Measurements from ENCODE around the gene PLK3.
"Not testable (repeated sequence)": the region's sequence is repeated elsewhere in the genome, so short reads cannot be mapped to it uniquely, and the experiment has no call there.

PLK3 gene

DNA sequence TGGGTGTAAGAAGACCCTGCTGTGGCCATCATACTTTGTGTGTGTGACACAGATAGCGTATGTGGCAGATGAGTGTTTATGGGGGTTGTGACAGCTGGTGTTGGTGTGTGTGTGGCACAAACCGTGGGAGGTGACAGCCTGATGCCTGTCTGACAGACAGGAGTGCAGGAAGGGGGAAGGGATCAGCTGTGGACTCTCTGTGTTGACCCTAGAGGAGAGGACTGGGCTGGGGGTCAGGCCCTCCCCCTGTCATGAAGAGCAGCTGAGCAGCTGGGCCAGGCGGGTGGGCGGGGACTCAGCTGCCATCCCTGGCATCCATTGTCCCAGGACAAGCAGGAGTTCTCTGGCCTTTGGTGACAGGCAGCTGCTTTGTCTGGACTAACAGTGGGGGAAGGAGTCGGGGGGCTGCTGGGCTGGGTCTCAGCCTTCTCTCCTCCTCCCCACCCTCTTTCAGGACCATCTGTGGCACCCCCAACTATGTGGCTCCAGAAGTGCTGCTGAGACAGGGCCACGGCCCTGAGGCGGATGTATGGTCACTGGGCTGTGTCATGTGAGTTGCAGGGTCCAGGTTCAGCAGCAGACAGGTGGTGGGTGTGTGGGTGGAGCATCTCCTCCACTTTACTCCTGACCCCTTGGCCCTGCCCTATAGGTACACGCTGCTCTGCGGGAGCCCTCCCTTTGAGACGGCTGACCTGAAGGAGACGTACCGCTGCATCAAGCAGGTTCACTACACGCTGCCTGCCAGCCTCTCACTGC is 2.3 kb downstream of the PLK3 start:
- no peak for ATAC-seq
- Mint-ChIP-seq H3K36me3 (peaks cover 47% of the 10 kb centered on the region), H3K4me1 (peaks cover 40% of the 10 kb centered on the region), H3K27ac (peak overlapping the region; percentile 95), H3K4me3 (peak overlapping the region; percentile 91), H3K9me3 (no peaks in the 10 kb centered on the region), H3K27me3 (no peaks in the 10 kb centered on the region)

DNA sequence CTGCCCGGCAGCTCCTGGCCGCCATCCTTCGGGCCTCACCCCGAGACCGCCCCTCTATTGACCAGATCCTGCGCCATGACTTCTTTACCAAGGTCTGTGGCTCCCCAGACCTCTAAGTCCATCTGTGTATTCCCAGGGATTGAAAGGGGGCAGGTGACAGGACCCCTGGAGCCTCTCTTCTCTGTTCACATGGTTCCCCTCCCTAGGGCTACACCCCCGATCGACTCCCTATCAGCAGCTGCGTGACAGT is 2.8 kb downstream of the PLK3 start:
- H3K36me3 Mint-ChIP-seq: peaks cover 47% of the 10 kb centered on the region
- H3K4me1 Mint-ChIP-seq: peaks cover 45% of the 10 kb centered on the region

DNA sequence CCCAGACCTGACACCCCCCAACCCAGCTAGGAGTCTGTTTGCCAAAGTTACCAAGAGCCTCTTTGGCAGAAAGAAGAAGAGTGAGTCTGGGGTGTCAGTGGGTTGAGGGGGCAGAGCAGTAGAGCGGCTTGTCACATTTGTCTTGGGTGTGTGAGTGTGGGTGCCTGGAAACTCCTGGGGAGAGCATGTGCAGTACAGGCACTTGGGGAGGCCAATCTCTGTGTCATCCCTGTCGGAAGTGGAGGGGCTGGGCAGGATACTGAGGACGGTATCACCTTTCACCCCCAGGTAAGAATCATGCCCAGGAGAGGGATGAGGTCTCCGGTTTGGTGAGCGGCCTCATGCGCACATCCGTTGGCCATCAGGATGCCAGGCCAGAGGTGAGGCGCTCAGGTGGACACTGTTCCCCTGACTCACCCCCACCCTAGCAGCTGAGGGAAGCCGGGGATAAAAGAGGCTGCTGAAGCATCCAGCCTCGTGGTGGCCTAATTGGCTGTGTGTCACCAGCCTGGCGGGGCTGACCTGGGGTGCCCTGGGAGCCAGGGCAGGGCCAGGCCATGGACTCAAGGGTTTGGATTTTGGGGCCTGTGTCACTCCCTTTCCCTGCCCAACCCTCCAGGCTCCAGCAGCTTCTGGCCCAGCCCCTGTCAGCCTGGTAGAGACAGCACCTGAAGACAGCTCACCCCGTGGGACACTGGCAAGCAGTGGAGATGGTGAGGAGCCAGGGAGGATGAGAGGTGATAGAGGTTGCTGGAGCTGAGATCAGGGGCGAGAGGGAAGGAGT is 3.3 kb downstream of the PLK3 start:
- Mint-ChIP-seq H3K27ac (peak overlapping the region; percentile 95), H3K9me3 (no peaks in the 10 kb centered on the region), H3K4me3 (peak overlapping the region; percentile 53), H3K4me1 (peaks cover 50% of the 10 kb centered on the region), H3K36me3 (peaks cover 47% of the 10 kb centered on the region), H3K27me3 (no peaks in the 10 kb centered on the region)
- ATAC-seq: no peak

More for the DNA sequence above, 2.8 kb downstream of the PLK3 start:
- Mint-ChIP-seq H3K27ac (peak overlapping the region; percentile 95), H3K4me3 (peak overlapping the region; percentile 53), H3K9me3 (no peaks in the 10 kb centered on the region), H3K27me3 (no peaks in the 10 kb centered on the region)
- no peak for ATAC-seq

DNA sequence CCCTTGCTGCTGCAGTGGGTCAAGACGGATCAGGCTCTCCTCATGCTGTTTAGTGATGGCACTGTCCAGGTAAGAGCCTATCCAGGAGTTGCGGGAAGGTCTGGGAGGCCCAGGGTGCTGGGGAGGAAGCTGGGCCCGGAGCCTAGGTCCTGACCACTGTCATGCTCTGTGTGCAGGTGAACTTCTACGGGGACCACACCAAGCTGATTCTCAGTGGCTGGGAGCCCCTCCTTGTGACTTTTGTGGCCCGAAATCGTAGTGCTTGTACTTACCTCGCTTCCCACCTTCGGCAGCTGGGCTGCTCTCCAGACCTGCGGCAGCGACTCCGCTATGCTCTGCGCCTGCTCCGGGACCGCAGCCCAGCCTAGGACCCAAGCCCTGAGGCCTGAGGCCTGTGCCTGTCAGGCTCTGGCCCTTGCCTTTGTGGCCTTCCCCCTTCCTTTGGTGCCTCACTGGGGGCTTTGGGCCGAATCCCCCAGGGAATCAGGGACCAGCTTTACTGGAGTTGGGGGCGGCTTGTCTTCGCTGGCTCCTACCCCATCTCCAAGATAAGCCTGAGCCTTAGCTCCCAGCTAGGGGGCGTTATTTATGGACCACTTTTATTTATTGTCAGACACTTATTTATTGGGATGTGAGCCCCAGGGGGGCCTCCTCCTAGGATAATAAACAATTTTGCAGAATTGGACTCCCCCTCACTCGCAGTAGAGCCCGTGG is 5.3 kb downstream of the PLK3 start:
- H3K27ac Mint-ChIP-seq: peak overlapping the region; percentile 95
- H3K27me3 Mint-ChIP-seq: no peaks in the 10 kb centered on the region
- H3K4me1 Mint-ChIP-seq: peaks cover 70% of the 10 kb centered on the region
- ATAC-seq: no peak
- no peak overlapping the region for H3K4me3 Mint-ChIP-seq
- no peaks in the 10 kb centered on the region for H3K9me3 Mint-ChIP-seq
- H3K36me3 Mint-ChIP-seq: peaks cover 47% of the 10 kb centered on the region

DNA sequence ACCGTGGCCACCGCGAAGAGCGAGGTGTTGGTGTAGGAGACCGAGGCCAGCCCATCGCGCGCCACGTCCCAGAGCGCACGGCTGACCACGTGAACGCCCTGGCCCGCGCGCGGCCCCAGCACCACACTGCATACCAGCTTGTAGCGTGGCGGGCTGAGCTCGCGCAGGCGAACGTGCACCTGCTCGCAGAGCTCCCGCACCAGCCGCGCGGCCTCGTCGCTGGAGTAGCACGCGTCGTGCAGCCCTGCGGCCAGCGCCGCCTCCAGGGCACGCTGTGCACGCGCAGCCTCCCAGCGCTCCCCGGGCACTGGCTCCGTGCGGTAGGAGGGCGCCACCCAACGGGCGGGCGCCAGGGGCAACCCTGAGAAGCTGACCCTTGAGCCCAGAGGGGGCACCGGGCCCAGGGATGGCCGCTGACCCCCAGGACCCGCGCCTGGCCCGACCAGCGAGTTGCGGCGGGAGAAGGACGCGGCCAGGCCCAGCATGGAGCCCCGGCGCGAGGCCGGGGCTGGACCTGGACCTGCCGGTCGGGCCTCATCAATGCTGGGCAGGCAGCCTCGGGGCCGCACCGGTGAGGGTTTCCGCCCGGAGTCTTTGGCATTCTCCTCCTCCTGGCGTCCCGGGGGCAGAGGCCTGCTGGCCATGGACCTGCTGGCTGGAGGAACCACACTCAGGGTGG is 6.0 kb downstream of the PLK3 start:
- Mint-ChIP-seq H3K27ac (peak overlapping the region; percentile 96), H3K4me3 (no peak overlapping the region), H3K9me3 (no peaks in the 10 kb centered on the region), H3K36me3 (peaks cover 47% of the 10 kb centered on the region), H3K4me1 (peaks cover 77% of the 10 kb centered on the region), H3K27me3 (no peaks in the 10 kb centered on the region)
- ATAC-seq: no peak

DNA sequence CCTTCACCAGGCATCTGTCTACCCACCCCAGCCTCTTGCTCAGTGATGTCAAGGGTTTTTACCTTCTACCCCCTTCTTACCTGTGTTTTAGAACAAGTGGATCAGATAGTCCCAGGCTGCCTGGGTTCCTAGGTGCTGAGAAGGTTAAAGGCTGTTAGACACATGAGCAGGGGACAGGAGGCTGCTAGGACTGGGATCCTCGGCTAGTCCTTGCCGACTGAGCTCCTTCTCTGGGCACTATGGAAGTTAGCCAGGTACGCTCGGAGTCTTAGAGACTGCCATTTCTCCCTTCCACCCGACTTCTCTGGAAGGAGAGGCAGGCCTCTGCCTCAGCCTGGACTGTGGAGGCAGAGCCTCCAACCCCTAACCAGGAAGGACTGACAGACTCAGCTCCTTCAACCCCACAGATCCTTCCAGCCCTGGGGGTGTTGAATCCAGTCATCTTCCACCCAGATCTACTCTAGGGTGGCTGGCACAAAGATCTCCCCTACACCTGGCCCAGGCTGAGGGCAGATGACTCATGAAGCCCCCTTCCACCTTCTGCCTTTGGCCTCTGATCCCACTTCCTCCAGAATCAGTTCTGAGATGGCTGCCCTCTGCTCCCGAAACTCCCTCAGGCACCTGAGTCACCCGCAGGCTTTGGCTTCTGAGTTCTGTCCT is 6.7 kb downstream of the PLK3 start, which contains the start of gene DYNLT4:
Gene DYNLT4 (minus strand): TSS at position 648 of the 660 bp plus-strand sequence. CDS start 683 bp downstream, outside the sequence.
- peaks cover 43% of the 10 kb centered on the region for H3K36me3 Mint-ChIP-seq
- peaks cover 80% of the 10 kb centered on the region for H3K4me1 Mint-ChIP-seq
- peak within 1 kb of the TSS; percentile 96 for H3K27ac Mint-ChIP-seq
- no peaks in the 10 kb centered on the region for H3K9me3 Mint-ChIP-seq
- no peaks in the 10 kb centered on the region for H3K27me3 Mint-ChIP-seq
- no peak for ATAC-seq
- peak within 1 kb of the TSS; percentile 45 for H3K4me3 Mint-ChIP-seq

DNA sequence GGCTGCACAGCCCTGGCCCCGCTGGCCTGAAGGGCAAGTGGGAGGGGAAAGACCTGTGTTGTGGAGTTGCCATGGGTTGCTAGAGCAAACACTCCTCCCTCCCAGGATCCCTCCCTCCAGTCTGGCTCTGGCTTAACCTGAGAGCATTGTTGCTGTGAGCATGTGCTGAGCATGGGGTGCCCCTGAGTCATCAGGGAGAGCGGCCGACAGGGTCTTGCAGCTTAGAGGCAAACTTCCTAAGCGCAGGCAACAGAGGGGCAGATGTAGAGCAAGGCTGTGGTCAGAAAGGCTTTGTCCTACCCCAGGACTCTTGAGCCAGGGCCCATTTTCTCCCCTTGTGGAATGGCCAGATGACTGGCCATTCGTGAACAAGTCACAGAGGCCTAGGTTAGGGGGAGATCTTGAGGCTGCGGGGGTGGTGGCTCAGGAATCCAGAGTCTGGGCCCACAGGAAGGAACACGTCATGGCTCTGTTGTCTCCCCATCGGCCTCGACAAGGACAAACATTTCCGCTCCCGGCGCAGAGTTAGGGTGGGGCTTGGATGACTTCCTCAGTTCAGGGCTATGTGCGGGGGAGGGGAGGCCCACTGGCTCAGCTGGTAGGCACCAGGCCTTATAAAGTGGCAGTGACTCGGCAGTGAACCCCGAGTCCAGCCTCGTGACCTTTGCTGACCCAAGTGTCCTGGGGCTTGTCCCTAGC is 7.3 kb downstream of the PLK3 start:
- H3K9me3 Mint-ChIP-seq: no peaks in the 10 kb centered on the region
- no peaks in the 10 kb centered on the region for H3K27me3 Mint-ChIP-seq
- ATAC-seq: peak; percentile 70
- H3K36me3 Mint-ChIP-seq: peaks cover 38% of the 10 kb centered on the region
- peak overlapping the region; percentile 45 for H3K4me3 Mint-ChIP-seq
- peak overlapping the region; percentile 96 for H3K27ac Mint-ChIP-seq
- peaks cover 81% of the 10 kb centered on the region for H3K4me1 Mint-ChIP-seq

DNA sequence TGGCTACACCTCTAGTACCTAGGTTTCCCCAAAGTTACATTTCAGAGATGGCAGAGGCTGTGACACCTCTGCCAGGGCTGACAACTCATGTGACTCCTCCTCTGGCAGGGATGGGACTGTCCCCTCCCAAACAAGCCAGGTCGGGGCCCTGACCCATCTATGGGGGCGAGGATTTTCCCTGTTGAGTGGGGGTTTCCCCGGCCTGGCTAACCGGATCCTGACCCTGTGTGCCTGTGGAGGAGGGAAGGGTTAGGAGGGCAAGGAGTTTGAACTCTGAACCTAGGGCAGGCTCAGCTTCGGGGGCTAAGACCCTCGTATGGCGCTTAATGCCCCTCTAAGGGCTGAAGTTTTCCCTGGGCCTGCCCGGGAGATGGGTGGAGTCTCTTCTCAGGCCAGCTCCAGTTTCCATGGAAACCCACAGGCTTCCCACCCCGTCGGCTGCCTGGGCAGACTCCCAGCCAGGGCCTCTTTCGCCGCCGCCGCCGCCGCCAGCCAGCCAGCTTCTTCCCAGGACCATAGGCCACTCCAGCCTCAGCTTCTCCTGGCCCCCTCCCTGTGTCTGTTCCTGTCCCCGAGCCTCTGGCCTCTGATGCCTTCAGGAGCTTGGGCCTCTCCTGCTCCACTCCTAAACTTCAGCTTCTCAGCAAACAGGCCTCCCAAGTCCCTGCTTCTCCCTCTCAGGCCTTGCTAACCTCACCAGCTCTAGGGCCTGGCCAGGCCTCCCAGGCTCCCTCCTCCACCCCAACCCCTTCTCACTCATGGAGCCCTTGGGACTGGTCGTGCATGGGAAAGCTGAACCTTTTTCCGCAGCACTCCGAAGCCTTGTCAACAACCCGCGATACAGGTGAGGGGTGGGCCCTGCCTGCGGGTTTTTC is 8.1 kb downstream of the PLK3 start, which contains the start of gene BTBD19:
Gene BTBD19 (plus strand): TSS at position 461 of the 875 bp plus-strand sequence. CDS start 298 bp downstream, at position 759.
- Mint-ChIP-seq H3K36me3 (peaks cover 31% of the 10 kb centered on the region), H3K27ac (peak within 1 kb of the TSS; percentile 96), H3K4me3 (peak within 1 kb of the TSS; percentile 45), H3K4me1 (peaks cover 74% of the 10 kb centered on the region), H3K9me3 (no peaks in the 10 kb centered on the region), H3K27me3 (no peaks in the 10 kb centered on the region)
- peak; percentile 58 for ATAC-seq

DNA sequence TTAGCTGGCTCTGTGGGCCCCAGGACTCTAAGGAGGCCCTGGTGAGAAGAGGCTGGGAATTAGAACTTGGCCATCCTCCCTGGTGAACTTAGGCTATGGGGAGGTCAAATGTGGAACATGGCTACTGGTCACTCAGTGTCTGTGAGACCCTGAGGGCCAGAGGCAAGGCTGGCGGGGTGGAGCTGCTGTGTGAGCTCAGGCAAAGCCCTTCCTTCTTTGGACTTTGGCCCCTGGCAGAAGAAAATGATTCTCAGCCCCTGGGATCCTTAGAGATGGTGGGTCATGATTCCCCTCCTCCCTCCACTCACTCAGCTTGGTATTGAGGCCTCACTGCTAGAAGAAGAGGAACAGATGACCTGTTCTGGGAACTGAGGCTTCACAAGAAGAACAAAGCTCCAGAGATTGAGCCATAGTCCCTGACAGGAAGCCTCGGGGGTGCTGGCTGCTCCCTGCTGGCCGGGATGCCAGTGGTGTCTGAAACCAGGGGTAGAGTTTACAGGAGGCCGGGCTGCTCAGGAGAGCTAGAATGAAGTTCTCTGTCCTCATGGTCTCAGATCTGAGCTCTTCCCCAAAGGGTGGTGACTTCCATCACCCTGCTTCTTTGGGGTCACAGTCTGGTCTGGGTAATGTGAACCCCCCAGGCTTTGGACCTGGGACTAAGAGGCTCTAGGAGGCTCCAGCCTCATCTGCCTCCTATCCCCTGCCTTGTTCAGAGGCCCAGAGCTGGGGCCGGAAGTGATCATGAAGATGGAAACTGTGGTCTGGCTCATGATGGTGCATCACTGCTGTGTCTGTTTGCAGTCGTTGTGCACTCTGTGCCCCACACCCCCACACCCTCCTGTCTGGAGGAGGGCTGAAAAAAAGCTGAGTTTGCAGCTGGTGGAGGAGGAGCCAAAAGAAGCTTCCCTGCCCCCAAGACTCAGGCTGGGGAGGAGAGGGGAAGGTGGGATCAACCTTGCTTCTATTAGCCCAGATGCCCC is 9.1 kb downstream of the PLK3 start:
- Mint-ChIP-seq H3K4me1 (peaks cover 75% of the 10 kb centered on the region), H3K27me3 (no peaks in the 10 kb centered on the region), H3K27ac (peak overlapping the region; percentile 96), H3K36me3 (peaks cover 26% of the 10 kb centered on the region), H3K9me3 (no peaks in the 10 kb centered on the region), H3K4me3 (peak overlapping the region; percentile 31)
- peak; percentile 71 for ATAC-seq

DNA sequence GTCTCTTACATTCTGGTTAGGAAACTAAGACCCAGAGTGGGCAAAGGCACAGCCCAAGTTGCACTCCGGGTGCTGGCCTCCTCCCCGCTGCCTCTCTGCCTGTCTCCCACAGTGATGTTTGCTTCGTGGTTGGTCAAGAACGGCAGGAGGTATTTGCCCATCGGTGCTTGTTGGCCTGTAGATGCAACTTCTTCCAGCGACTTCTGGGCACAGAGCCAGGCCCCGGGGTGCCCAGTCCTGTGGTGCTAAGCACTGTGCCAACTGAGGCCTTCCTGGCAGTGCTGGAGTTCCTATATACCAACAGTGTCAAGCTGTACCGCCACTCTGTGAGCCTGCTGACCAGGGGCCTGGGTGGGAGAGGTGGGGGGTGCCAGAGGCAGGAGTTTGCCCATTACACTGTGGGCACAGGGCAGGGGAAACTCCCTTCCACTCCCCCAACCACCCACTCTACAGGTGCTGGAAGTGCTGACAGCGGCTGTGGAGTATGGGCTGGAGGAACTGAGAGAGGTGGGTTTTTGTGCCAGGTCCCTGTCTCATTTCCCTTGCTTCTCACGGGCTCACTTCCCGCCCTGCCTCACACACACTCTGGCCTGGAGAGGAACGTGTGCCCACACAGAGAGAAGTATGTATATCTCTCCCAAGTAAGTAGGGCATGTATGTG is 10.1 kb downstream of the PLK3 start:
- Mint-ChIP-seq H3K27me3 (no peaks in the 10 kb centered on the region), H3K4me1 (peaks cover 80% of the 10 kb centered on the region), H3K9me3 (no peaks in the 10 kb centered on the region), H3K4me3 (peak overlapping the region; percentile 27), H3K27ac (peak overlapping the region; percentile 96), H3K36me3 (peaks cover 23% of the 10 kb centered on the region)
- peak; percentile 51 for ATAC-seq

DNA sequence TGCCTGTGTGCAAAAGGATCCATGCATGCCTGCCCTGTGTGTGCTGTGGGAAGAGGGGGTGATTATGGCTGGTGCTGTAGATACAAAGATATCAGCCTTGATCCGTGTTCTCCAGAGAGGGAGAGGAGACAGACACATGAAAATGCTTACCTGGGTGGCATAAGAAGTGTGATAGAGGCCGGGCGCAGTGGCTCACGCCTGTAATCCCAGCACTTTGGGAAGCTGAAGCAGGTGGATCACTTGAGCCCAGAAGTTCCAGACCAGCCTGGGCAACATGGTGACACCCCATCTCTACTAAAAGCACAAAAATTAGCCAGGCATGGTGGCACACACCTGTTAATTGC is 10.6 kb downstream of the PLK3 start:
- Mint-ChIP-seq H3K4me1 (peaks cover 79% of the 10 kb centered on the region), H3K27ac (peak overlapping the region; percentile 96), H3K36me3 (peaks cover 21% of the 10 kb centered on the region), H3K4me3 (peak overlapping the region; percentile 27)
- ATAC-seq, H3K9me3 Mint-ChIP-seq, H3K27me3 Mint-ChIP-seq: not testable (repeated sequence)

DNA sequence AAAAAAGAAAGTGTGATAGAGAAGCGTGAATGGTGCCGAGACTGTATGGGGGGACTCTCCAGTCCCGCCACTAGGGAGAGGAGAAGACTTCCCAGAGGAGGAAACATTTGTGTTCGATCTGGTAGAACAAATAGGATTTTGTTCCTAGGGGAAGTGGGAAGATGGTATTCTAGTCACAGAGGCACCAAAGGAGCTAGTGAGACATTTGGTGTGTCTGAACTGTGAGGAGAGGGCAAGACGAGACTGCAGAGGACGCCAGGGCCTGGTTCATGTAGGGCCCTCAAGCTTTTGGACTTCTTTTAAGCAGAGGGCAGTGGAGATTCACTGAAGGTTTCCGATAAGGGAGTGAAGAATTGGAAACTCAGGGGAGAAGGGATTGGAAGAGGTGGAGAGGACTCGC is 11.1 kb downstream of the PLK3 start:
- peak overlapping the region; percentile 96 for H3K27ac Mint-ChIP-seq
- no peak for ATAC-seq
- H3K36me3 Mint-ChIP-seq: peaks cover 20% of the 10 kb centered on the region
- peaks cover 79% of the 10 kb centered on the region for H3K4me1 Mint-ChIP-seq
- H3K4me3 Mint-ChIP-seq: peak overlapping the region; percentile 25
- no peaks in the 10 kb centered on the region for H3K27me3 Mint-ChIP-seq
- H3K9me3 Mint-ChIP-seq: no peaks in the 10 kb centered on the region

All from stimulated activated memory B cell treated with anti-CD40 and anti-IgM and Interleukin-4, amounts not matched to agents 10 μg/mL and 1 μg/mL and 100 μg/mL, for 72 hours (primary cell).